Measurements from ENCODE around the gene CHST1.
A peak's percentile ranks its signal among the peaks of the same experiment; 100 is the strongest.

Gene CHST1

GRCh38 chr11:45659818-45660160 lies 5.6 kb downstream of the CHST1 start:
- no peak for DNase-seq (ENCODE audit: low spot score)

GRCh38 chr11:45659031-45659817 lies 6.2 kb downstream of the CHST1 start:
- DNase-seq (ENCODE audit: low spot score) = no peak

GRCh38 chr11:45658292-45658991 lies 7.0 kb downstream of the CHST1 start:
- no peak for DNase-seq (ENCODE audit: low spot score)

GRCh38 chr11:45657496-45658260 lies 7.7 kb downstream of the CHST1 start:
- DNase-seq (ENCODE audit: low spot score) = no peak

- DNase-seq (ENCODE audit: low spot score) = no peak
Measured at GRCh38 chr11:45655831-45656230, 9.6 kb downstream of the CHST1 start.

- peak; percentile 75 for DNase-seq (ENCODE audit: low spot score)
Measured at GRCh38 chr11:45655347-45655756, 10.1 kb downstream of the CHST1 start.

- no peak for DNase-seq (ENCODE audit: low spot score)
Measured at GRCh38 chr11:45655012-45655283, 10.5 kb downstream of the CHST1 start.

- DNase-seq (ENCODE audit: low spot score) = no peak
Measured at GRCh38 chr11:45654231-45655011, 11.0 kb downstream of the CHST1 start.

GRCh38 chr11:45653277-45653676 lies 12.1 kb downstream of the CHST1 start:
- DNase-seq (ENCODE audit: low spot score) = no peak

- DNase-seq (ENCODE audit: low spot score) = no peak
Measured at GRCh38 chr11:45652781-45653180, 12.6 kb downstream of the CHST1 start.

GRCh38 chr11:45651841-45652749 lies 13.3 kb downstream of the CHST1 start:
- no peak for DNase-seq (ENCODE audit: low spot score)

- DNase-seq (ENCODE audit: low spot score) = no peak
Measured at GRCh38 chr11:45651156-45651555, 14.3 kb downstream of the CHST1 start.

GRCh38 chr11:45650166-45651095 lies 15.0 kb downstream of the CHST1 start:
- DNase-seq (ENCODE audit: low spot score) = no peak

- no peak for DNase-seq (ENCODE audit: low spot score)
Measured at GRCh38 chr11:45649544-45650165, 15.8 kb downstream of the CHST1 start.

GRCh38 chr11:45648931-45649330 lies 16.5 kb downstream of the CHST1 start:
- no peak for DNase-seq (ENCODE audit: low spot score)

- DNase-seq (ENCODE audit: low spot score) = no peak
Measured at GRCh38 chr11:45647786-45648185, 17.6 kb downstream of the CHST1 start.

GRCh38 chr11:45647329-45647728 lies 18.1 kb downstream of the CHST1 start:
- no peak for DNase-seq (ENCODE audit: low spot score)

- no peak for DNase-seq (ENCODE audit: low spot score)
Measured at GRCh38 chr11:45646275-45646927, 19.0 kb downstream of the CHST1 start.

Data from cerebellar cortex (tissue), 1 donor.